Epithelial cell of esophagus (primary cell): Measurements from ENCODE around the gene CD48.

ENCODE experiments used
- DNase-seq: peaks from one replicate; pipeline ENCODE4 v3.0.0; 2010; ENCODE audit warnings: low read depth
- H3K4me3 ChIP-seq: 2 replicates; pipeline ENCODE4 v1.5.1; 2011; ENCODE audit warnings: mild to moderate bottlenecking, low read length, control low read depth
- TF ChIP-seq, protein P1 (sequence below): IDR thresholded peaks from 2 replicates; pipeline ENCODE4 v1.5.1; 2011; ENCODE audit warnings: low read depth, mild to moderate bottlenecking, low read length, control low read depth, inconsistent platforms; ENCODE audit not compliant: insufficient read depth; ENCODE audit errors: missing control alignments

The CD48 gene

DNA sequence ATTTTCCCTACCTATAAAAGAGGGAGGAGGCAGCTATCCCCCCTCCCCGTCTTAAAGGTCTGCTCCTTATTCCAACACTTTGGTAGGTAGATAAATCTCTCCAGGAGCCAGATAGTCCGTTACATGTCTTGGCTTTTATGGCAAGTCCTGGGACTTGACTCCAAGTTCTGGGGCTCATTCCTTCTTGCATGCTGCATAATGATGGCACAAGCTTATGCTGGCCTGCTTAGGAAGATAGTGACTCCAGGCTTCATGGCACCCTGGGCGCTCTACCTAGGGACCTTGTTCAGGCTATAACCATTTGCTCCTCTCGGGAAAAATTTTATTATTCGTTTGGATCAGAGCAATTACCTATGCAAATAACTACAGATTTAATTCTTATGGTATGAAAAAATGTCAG is 68.5 kb downstream of the CD48 start:
- H3K4me3 ChIP-seq, result no peak overlapping the region
- TF ChIP-seq, protein P1, sequence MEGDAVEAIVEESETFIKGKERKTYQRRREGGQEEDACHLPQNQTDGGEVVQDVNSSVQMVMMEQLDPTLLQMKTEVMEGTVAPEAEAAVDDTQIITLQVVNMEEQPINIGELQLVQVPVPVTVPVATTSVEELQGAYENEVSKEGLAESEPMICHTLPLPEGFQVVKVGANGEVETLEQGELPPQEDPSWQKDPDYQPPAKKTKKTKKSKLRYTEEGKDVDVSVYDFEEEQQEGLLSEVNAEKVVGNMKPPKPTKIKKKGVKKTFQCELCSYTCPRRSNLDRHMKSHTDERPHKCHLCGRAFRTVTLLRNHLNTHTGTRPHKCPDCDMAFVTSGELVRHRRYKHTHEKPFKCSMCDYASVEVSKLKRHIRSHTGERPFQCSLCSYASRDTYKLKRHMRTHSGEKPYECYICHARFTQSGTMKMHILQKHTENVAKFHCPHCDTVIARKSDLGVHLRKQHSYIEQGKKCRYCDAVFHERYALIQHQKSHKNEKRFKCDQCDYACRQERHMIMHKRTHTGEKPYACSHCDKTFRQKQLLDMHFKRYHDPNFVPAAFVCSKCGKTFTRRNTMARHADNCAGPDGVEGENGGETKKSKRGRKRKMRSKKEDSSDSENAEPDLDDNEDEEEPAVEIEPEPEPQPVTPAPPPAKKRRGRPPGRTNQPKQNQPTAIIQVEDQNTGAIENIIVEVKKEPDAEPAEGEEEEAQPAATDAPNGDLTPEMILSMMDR, result no peak
- DNase-seq, result no peak

DNA sequence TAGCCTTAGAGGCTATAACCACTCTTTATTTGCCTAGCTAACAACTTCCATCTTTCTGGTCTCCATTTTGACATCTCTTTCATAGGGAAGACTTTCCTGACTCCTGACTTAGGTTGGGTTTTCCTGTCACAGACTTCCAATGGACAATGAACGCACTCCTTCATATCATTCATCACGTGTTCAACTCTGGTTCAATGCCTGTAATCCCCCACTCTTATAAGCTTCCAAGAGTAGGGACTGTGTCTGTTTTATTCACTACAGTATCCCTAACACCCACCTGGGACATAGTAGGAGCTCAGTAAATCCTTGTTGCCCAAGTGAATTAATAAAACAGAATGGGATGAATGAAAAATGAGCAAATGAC is 69.4 kb downstream of the CD48 start:
- TF ChIP-seq, protein P1, result no peak
- DNase-seq, result no peak
- H3K4me3 ChIP-seq, result no peak overlapping the region

DNA sequence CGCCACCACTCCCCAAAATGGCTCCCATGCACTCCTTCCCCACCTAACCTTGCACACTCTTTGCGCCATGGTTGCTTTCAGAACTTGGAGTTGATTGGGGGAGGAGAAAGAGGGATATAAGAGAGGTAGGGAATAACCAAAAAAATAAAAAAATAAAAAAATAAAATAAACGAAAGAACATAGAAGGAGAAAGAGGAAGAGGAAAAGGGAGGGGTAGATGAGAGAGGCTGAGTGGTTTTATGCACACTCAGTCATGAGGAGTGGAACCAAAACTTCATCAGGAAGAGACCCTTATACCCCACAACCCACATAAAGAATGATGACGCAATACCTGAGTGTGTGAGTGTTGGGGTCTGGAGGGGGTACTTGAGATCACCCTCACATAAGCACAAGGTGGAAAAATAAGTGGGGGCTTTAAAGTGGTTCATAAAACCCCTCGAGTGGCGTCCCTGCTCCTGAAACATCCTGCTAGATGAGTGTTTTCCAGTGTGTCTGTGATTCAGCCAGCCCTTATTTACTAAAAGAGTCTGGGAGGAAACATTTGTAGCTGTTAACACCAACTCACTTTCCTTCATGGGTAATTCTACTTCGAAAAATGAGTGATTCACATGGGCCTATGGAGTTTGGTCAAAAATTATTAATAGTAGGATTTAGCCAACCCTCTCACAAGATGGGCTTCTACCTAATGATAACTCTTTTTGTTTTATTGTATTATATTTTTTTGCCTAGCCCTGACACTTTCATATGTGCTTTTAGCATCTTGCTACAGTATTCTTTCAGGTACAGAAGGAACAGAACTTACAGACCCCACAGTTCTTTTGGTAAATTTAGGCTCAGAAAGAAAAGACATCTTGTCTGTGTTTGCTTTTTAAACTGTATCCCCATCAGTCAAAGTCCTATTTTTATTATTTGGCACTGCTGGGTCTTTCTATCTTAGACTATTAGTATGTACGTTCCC is 70.0 kb downstream of the CD48 start:
- no peak for DNase-seq
- H3K4me3 ChIP-seq, result no peak overlapping the region
- TF ChIP-seq, protein P1, result no peak

DNA sequence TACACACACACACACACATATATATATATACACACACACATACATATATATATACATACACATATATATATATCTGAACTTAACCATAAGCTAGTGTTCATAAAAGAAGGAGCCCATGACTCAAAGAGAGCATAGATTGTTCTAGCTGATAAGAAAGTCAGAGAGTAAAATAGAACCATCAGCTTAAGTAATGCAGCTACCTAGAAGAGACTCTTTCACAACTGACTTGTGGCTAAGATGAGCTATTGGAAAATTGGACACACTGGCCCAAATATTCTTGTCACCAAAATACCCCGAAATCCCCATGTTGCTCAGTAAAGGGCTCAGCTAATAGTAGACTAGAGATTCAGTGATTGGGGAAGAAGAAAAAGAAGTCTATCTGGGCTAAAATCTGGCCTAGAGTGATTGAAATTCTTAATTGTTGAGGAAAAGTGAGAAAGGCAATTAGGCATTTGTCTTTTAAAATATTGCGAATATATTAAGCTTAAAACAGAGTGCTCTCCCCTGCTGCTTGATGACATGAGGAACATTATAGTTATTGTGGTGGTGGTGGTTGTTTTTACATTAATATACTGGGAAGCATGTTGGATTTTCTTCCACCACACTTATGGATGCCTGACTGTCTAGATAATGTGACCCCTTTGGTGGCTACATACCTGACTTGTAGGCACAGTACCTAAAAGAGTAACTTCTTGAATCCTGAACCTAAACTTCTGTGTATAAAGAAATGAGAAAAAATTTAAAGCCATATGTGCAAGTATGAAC is 71.1 kb downstream of the CD48 start:
- TF ChIP-seq, protein P1, result no peak
- H3K4me3 ChIP-seq, result no peak overlapping the region
- DNase-seq, result no peak

DNA sequence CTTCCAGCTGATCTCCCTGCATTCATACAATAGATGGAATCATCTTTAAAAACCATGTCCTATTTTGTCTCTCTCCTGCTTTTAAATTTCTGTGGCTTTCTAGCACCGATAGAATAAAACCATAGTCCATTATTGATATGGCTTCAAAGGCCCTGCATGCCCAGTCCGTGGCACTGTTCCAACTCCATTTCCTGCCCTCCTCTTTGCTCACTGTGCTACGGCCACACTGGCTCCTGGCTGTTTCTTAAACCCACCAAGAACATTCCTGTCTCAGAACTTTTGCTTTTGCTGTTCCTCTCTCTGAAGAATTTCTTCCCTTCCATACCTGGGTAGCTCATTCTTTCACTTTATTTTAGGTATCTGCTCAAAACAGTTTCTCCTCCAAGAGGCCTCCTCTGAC is 72.0 kb downstream of the CD48 start:
- no peak for DNase-seq
- H3K4me3 ChIP-seq, result no peak overlapping the region
- TF ChIP-seq, protein P1, result no peak

DNA sequence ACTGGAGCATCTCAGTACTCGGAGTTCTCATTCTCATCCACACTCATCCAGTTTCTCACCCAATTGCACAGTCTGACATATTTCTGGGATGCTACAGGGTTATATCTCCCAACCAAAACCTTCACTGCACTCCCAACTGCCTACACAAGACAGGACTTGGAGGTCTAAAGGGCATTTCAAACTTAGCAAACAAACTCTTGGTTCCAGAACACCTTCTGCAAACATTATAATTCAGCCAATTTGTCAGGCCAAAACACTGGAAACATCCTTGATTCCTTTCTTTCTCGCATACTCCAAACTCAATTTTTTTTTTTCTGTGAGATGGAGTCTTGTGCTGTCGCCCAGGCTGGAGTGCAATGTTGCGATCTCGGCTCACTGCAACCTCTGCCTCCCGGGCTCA is 72.7 kb downstream of the CD48 start:
- DNase-seq, result no peak
- H3K4me3 ChIP-seq, result no peak overlapping the region
- TF ChIP-seq, protein P1, result no peak
